Measurements from ENCODE around the gene FBP1.
"Not testable (repeated sequence)": the region's sequence is repeated elsewhere in the genome, so short reads cannot be mapped to it uniquely, and the experiment has no call there.

FBP1 gene

DNA sequence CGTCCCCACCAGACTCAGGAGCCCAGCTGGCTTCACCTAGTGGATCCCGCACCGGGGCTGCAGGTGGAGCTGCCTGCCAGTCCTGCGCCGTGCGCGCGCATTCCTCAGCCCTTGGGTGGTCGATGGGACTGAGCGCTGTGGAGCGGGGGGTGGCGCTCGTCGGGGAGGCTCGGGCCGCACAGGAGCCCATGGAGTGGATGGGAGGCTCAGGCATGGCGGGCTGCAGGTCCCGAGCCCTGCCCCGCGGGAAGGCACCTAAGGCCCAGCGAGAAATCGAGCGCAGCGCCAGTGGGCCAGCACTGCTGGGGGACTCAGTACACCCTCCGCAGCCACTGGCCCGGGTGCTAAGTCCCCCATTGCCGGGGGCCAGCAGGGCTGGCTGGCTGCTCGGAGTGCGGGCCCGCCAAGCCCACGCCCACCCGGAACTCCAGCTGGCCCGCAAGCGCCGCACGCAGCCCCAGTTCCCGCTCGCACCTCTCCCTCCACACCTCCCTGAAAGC, 48.2 kb downstream of the FBP1 start:
- not testable (repeated sequence) for H3K4me3 ChIP-seq, H3K27ac ChIP-seq

DNA sequence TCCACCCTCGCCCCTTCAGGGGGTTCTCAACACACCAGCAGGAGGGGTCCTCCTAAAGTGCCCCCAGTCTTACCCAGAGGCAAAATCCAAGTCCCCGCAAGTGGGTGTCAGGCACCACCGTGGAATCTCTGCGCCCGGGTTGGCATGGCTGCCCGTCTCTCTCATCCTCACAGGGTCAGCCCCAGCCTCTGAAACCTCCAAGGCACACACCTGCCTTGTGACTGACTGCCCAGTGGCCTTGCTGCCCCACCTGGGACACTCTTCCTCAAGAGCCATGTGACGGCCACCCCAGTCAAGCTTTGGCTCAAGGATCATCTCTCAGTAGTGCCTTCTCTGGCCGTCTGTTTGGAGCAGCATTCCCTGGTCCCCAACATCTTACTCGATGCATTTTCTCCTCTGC, 50.6 kb downstream of the FBP1 start:
- no peak overlapping the region for H3K27ac ChIP-seq

DNA sequence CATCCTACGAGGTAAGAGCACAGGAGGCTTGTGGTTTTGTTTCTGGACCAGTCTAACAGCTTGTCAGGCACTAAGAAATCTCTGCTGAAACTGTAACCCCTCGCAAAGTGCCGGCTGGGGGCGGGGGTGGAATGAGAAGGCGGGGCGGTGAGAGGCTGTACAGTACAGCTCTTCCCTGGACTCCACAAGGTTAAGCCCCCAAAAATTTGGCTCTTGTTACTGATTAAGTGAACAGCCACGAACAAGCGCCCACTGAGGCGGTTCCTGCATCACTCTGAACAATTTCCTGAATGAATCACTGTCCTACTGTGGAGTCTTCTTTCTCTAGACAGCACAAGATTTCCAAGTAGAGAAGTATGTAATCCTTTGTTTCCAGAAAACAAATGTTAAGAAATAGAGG, 52.5 kb downstream of the FBP1 start:
- Histone ChIP-seq H3K27ac (no peak overlapping the region), H3K4me3 (peak overlapping the region in 2 of 7 experiments; percentile 3 to 13)

More for the DNA sequence above, 50.6 kb downstream of the FBP1 start:
- no peak overlapping the region for H3K4me3 ChIP-seq

DNA sequence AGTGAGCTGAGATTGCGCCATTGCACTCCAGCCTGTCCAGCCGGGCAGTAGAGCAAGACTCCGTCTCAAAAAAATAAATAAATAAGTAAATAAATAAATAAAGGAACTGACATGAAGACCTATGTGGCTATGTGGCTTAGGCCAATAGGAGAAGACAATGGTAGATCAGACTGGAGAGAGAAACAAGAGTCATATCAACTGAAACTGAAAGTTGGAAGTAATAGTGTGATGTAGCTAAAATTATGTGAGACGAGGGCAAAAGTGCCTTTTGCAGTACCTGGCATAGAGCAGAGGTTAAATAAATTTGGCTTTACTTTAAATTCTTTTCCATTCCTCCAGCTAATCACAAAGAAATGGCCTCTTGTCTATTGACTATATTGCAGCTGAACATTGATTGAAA, 53.0 kb downstream of the FBP1 start:
- Histone ChIP-seq H3K4me3 (peak overlapping the region in 2 of 7 experiments; percentile 3 to 13), H3K27ac (no peak overlapping the region)

GRCh38 chr9:94584555-94584954, 54.8 kb downstream of the FBP1 start:
- Histone ChIP-seq H3K27ac (no peak overlapping the region), H3K4me3 (no peak overlapping the region)

GRCh38 chr9:94581728-94582127, 57.6 kb downstream of the FBP1 start:
- Histone ChIP-seq H3K27ac (no peak overlapping the region), H3K4me3 (no peak overlapping the region)

DNA sequence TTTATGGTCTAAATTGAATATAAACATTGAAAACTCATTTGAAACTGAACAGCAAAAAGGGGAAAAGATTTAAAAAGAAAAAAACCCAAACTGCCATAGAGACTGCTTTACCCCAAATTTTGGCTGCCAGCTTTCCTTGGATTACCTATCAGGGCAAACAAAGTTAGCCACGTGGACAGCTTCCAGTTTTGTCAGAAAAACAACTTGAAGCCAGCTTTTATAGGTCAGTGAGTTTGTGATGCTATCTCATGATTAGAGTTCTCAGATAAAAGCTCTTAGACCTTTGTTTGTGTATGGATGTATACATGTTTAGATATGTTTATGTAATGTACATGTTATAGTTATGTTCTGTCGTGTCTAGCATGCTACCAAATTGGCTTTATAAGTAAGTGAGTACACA, 61.7 kb downstream of the FBP1 start:
- Histone ChIP-seq H3K27ac (no peak overlapping the region), H3K4me3 (no peak overlapping the region)

- Histone ChIP-seq H3K27ac (no peak overlapping the region), H3K4me3 (no peak overlapping the region)
These were observed 62.3 kb downstream of the FBP1 start for GRCh38 chr9:94577036-94577435.

- no peak overlapping the region for H3K27ac ChIP-seq
- H3K4me3 ChIP-seq, result no peak overlapping the region
These were observed 63.2 kb downstream of the FBP1 start for GRCh38 chr9:94576131-94576530.

GRCh38 chr9:94568972-94569712, 70.2 kb downstream of the FBP1 start:
- Histone ChIP-seq H3K27ac (no peak overlapping the region), H3K4me3 (no peak overlapping the region)

- Histone ChIP-seq H3K4me3 (no peak overlapping the region), H3K27ac (no peak overlapping the region)
These were observed 70.9 kb downstream of the FBP1 start for GRCh38 chr9:94568250-94568889.

DNA sequence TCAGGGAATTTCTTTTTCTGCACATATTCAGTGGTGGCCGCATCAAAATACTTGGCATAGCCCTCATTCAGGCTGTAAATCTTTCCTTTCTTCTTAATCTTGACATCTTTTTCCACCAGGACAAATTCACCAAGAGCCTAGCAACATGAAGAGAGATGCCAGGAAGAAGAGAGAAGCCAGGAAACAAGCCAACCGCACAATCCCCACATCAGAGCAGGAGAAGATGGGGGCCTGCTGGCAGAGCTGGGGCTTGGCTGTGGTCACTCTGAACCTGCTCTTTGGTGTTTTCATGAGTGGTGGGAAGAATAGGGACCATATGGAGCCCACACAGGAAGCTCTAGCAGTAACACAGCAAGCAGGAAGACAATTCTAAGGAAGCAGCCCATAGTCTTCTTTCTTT, 72.0 kb downstream of the FBP1 start:
- H3K4me3 ChIP-seq, result no peak overlapping the region

DNA sequence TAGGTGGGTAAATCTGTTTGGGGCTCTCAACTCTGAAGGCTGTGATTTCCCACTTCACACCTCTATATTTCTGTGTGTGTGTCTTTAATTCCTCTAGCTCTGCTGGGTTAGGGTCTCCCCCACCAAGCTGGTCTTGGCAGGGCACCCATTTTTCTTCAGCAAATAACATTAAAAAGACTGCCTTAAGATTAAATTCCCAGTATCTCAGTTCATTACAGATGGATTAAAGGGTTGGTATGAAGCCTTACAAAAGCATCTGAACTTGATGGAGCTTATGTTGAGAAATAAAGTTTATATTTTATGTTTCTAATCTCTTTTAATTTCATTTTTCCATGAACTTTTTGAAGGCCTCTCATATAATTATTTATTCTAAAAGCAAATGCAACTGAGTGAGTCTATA, 72.8 kb downstream of the FBP1 start:
- Histone ChIP-seq H3K27ac (no peak overlapping the region), H3K4me3 (no peak overlapping the region)

More for the DNA sequence above, 72.0 kb downstream of the FBP1 start:
- H3K27ac ChIP-seq, result no peak overlapping the region

- H3K27ac ChIP-seq, H3K4me3 ChIP-seq: not testable (repeated sequence)
These were observed 75.0 kb downstream of the FBP1 start for GRCh38 chr9:94564279-94564678.

DNA sequence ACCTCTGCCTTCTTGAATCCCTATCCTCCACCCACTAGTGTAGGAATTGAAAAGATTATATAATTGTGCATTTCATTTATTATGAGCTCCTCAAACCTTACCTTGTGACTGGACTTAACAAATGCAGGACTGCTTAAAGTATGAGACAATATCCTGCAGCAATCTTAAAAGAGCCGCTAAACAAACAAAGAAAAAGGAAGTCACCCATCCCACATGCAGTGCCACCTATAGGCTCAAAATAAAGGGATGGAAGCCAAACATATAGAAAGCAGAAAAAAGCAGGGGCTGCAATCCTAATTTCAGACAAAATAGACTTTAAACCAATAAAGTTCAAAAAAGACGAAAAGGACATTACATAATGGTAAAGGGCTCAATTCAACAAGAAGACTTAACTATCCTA, 75.8 kb downstream of the FBP1 start:
- Histone ChIP-seq H3K27ac (no peak overlapping the region), H3K4me3 (no peak overlapping the region)

GRCh38 chr9:94560237-94560636, 79.1 kb downstream of the FBP1 start:
- H3K27ac ChIP-seq, result no peak overlapping the region
- H3K4me3 ChIP-seq, result no peak overlapping the region

DNA sequence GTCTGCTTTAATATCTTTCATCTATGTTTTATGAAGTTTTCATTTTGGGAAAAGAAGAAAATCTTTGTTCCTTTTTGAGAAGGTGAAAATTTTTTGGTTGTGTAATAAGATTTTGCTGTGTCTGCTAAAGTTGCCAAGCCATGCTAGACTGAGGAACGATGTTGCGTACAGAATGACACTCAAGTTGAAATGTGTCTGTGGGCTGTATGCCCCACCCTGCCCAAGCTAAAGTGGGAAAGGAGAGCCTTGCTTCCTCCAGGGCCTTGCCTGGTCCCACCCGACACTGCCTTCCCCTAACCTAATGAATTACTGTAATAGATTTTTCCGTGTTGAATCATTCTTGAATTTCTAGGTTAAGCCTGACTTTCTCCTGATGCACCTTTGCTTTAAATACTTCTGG, 81.9 kb downstream of the FBP1 start:
- no peak overlapping the region for H3K27ac ChIP-seq

GRCh38 chr9:94554439-94555331, 84.6 kb downstream of the FBP1 start, which contains the start of gene PCAT7:
Gene PCAT7 (plus strand): TSS chr9:94555083.
- H3K4me3 ChIP-seq, result peak within 1 kb of the TSS in 4 of 7 experiments; percentile 3 to 31 (median 22)
- H3K27ac ChIP-seq, result no peak within 1 kb of the TSS

More for the DNA sequence above, 81.9 kb downstream of the FBP1 start:
- H3K4me3 ChIP-seq, result no peak overlapping the region

DNA sequence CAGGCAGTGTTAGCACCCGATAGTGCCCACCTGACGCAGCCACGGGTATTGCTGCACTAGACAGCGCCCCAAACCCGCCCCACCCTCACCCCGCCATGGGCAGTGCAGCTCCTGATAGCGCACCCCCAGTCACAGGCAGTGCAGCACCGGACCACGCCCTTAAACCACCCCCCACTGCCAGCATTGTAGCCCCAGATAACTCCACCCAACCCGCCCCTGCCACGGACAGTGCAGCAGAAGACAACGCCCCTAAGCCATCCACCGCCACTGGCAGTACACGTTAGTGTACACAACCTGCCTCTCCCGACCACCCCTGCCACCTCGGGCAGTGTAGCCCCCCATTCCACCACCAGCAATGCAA, 85.3 kb downstream of the FBP1 start:
- no peak overlapping the region for H3K27ac ChIP-seq
- peak overlapping the region in 4 of 7 experiments; percentile 3 to 31 (median 22) for H3K4me3 ChIP-seq

Measured in skin epidermis (tissue), 12 donors.